PC-3 (cell line): Measurements from ENCODE around the gene LMOD1.

Experiments
- CTCF ChIP-seq: fragments of 300-600 bp; sonication (generic); conservative IDR thresholded peaks from 2 replicates; pipeline ENCODE4 v1.5.1; 2017; ENCODE audit warnings: antibody characterized with exemption, low read depth, mild to moderate bottlenecking, low read length
- EZH2phosphoT487 ChIP-seq: fragments of 300-600 bp; sonication (generic); IDR thresholded peaks from 2 replicates; pipeline ENCODE4 v1.6.1; 2018; ENCODE audit warnings: mild to moderate bottlenecking, antibody characterized with exemption, low read length, borderline replicate concordance

DNA sequence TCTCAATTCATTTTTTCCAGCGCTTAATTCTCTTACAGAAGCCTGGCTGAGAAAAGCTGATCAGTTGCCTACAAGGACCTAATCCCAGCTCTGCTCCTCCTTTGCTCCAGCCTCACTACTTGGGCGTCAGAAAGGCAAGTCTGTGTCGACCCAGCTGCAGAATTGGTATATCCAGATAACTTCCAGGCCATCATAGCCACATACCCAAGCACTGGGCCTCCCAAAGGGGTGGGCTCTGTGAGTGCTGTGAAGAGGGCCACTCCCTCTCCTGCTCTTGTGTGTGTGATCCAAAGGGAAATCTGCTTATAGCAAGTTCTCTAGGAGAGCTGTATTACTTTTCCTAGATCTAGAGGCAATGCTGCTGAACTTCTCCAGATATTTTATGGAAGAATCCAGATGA lies 18.1 kb downstream of the LMOD1 start:
- TF ChIP-seq CTCF (no peak), EZH2phosphoT487 (no peak)
